ENCODE data around the gene RAB28. TPM values are rescaled to one million over a fixed set of nuclear protein-coding genes. Genes with fewer than 3 reads are reported as not detected.
A peak's percentile ranks its signal among the peaks of the same experiment; 100 is the strongest.

The RAB28 gene
- total RNA-seq, 8 experiments from 2014 or later: 16.8 to 40.9 (median 26.0) TPM

GRCh38 chr4:13344216-13344615 lies 139.9 kb downstream of the RAB28 start:
- ATAC-seq (replicated peaks in 6 of 8): peak in 5 of 8 experiments; percentile 21 to 96 (median 59)
- WGBS, 10 experiments: 23 to 84% (median 69%) methylated on average over 1 to 2 of the region's 2 CpGs; no CpG with 5 or more reads in 1 of the 10 experiments
- Histone ChIP-seq H3K4me1 (replicated peaks in 1 of 2) (peaks cover 0 to 7% of the 10 kb centered on the region in 2 donors), H3K4me3 (no peak overlapping the region), H3K27ac (no peak overlapping the region)
- in situ Hi-C loops (cut with MboI; ENCODE audit: low pct_unique_long_range_greater_than_20kb in 2 of 9, low sequenced_read_pairs in 9 of 9, unreplicated experiment in 9 of 9): no loop called here

DNA sequence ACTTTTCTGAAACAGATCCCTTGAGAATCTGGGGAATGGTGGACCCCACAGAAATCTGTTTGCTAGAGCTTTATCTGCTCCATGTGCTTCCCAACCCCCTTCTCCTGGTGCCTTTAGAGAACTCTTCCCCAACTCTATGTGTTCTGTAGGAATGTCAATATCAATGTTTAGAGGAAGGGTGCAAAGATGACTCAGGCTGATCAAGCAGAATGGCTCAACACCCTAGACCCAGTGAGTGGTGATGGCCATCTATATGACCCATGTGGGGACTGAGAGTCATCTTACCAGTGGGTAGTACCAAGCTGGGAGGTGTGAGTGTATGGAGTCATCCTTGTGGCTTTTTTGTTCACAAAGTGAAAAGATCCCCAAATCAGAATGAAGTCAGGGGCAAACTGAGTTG lies 143.5 kb downstream of the RAB28 start:
- H3K4me1 ChIP-seq (replicated peaks in 1 of 2): peaks cover 0 to 7% of the 10 kb centered on the region in 2 donors
- in situ Hi-C loops (cut with MboI; ENCODE audit: low pct_unique_long_range_greater_than_20kb in 2 of 9, low sequenced_read_pairs in 9 of 9, unreplicated experiment in 9 of 9): no loop called here
- ATAC-seq (replicated peaks in 6 of 8): no peak
- no peak overlapping the region for H3K27ac ChIP-seq
- H3K4me3 ChIP-seq: no peak overlapping the region

DNA sequence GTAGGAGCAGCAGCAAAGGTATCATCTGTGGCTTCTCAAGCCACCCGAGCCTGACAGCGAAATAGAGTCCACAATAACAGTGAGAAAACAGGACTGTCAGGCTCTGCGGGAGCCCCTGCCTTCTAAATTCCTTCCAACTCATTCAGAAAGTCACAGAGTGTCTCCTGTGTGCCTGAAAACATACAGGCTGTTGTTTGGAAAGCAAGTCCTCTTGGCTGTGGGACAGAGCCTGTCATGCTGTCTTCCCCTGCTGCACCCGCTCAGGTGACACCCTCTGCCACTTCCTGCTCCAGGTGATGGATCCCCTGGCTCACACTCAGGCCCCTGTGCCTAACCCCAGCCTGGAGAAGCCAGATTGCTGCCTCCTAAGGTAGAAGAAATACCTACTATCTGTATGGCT lies 152.3 kb downstream of the RAB28 start:
- H3K4me3 ChIP-seq: no peak overlapping the region
- in situ Hi-C loops (cut with MboI; ENCODE audit: low pct_unique_long_range_greater_than_20kb in 2 of 9, low sequenced_read_pairs in 9 of 9, unreplicated experiment in 9 of 9): no loop called here
- H3K27ac ChIP-seq: no peak overlapping the region
- WGBS, 10 experiments: 80 to 100% (median 91%) methylated on average over 1 to 3 of the region's 4 CpGs; no CpG with 5 or more reads in 2 of the 10 experiments
- H3K4me1 ChIP-seq (replicated peaks in 1 of 2): no peaks in the 10 kb centered on the region
- ATAC-seq (replicated peaks in 6 of 8): no peak

DNA sequence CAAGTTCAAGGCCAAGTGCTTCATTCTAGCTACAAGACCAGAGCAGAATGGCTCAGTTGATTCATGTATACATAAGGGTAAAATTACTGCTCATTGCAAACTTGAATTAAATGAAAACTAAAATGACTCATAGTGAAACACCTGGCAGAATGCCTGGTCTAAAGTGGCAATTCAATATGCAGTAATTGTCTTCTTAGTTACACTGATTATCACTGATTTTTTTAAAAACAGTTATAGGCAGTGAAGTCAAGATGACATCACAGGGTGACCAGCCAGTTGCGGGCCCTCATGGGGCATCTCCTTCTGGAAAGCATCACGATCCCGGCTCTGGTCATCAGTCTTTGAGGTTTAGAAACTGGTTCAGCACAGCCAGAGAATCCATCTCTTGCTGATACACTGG lies 154.2 kb downstream of the RAB28 start:
- Histone ChIP-seq H3K4me1 (replicated peaks in 1 of 2) (no peaks in the 10 kb centered on the region), H3K4me3 (no peak overlapping the region), H3K27ac (no peak overlapping the region)
- ATAC-seq (replicated peaks in 6 of 8): peak in 1 of 8 experiments; percentile 31
- WGBS, 10 experiments: 20 to 100% (median 100%) methylated on average over 1 to 3 of the region's 3 CpGs; no CpG with 5 or more reads in 2 of the 10 experiments
- in situ Hi-C loops (cut with MboI; ENCODE audit: low pct_unique_long_range_greater_than_20kb in 2 of 9, low sequenced_read_pairs in 9 of 9, unreplicated experiment in 9 of 9): no loop called here

DNA sequence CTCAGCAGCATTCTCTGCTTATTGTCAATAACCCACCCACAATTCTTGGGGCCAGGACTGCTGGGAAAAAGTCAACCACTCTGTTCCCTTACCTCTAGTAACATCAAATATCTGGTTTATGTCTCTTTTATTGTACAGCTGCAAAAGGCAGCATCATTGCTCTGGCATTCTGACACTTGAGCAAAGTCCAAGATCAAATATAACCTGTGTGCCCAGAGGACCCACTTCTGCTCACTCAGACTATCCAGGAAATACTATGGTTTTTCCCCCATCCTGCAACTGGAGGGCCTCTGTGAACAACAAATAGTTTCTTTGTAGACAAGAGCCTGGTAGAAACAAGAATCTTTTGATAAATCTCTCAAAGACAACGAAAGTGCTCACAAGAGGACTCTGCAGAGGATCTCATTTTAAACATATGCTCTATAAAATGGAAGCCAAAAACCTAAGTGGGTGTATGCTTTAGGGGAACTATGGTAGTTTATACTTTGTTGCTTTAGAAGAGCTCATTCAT lies 154.7 kb downstream of the RAB28 start:
- in situ Hi-C loops (cut with MboI; ENCODE audit: low pct_unique_long_range_greater_than_20kb in 2 of 9, low sequenced_read_pairs in 9 of 9, unreplicated experiment in 9 of 9): no loop called here
- no peak for ATAC-seq (replicated peaks in 6 of 8)
- 64 to 86% (median 83%) methylated on average over 1 of the region's 1 CpG; no CpG with 5 or more reads in 7 of the 10 experiments for WGBS, 10 experiments
- Histone ChIP-seq H3K4me3 (no peak overlapping the region), H3K4me1 (replicated peaks in 1 of 2) (no peaks in the 10 kb centered on the region), H3K27ac (no peak overlapping the region)

GRCh38 chr4:13328591-13328990 lies 155.5 kb downstream of the RAB28 start:
- no peak for ATAC-seq (replicated peaks in 6 of 8)
- in situ Hi-C loops (cut with MboI; ENCODE audit: low pct_unique_long_range_greater_than_20kb in 2 of 9, low sequenced_read_pairs in 9 of 9, unreplicated experiment in 9 of 9): no loop called here
- no peak overlapping the region for H3K4me3 ChIP-seq
- no peaks in the 10 kb centered on the region for H3K4me1 ChIP-seq (replicated peaks in 1 of 2)
- WGBS, 10 experiments: 60 to 100% (median 88%) methylated on average over 1 to 2 of the region's 2 CpGs; no CpG with 5 or more reads in 3 of the 10 experiments
- no peak overlapping the region for H3K27ac ChIP-seq

- Histone ChIP-seq H3K27ac (no peak overlapping the region), H3K4me3 (no peak overlapping the region), H3K4me1 (replicated peaks in 1 of 2) (no peaks in the 10 kb centered on the region)
- no peak for ATAC-seq (replicated peaks in 6 of 8)
- 11 to 100% (median 84%) methylated on average over 1 to 3 of the region's 3 CpGs; no CpG with 5 or more reads in 1 of the 10 experiments for WGBS, 10 experiments
- in situ Hi-C loops (cut with MboI; ENCODE audit: low pct_unique_long_range_greater_than_20kb in 2 of 9, low sequenced_read_pairs in 9 of 9, unreplicated experiment in 9 of 9): no loop called here
Measured at GRCh38 chr4:13327991-13328390, 156.1 kb downstream of the RAB28 start.

DNA sequence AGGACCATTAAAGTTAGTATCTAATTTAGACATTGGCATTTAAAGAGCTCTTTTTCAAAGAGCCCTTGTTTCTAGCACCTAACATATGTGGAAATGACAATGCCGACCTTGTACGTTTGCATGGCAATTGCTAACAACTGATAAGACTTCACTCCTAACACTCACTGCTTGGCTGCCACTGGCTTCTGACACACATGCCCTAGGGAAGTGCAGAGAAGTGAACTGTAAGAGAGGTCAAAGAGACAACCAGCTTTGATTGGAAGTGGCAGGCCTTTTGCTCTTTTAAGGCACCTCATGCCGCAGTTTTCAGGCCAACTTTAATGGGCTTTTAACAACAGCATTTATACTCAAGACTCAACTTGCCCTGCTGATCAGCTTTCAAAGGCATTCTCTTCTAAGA lies 158.4 kb downstream of the RAB28 start:
- H3K27ac ChIP-seq: no peak overlapping the region
- 59 to 100% (median 91%) methylated on average over 1 to 3 of the region's 3 CpGs for WGBS, 10 experiments
- H3K4me3 ChIP-seq: no peak overlapping the region
- in situ Hi-C loops (cut with MboI; ENCODE audit: low pct_unique_long_range_greater_than_20kb in 2 of 9, low sequenced_read_pairs in 9 of 9, unreplicated experiment in 9 of 9): no loop called here
- H3K4me1 ChIP-seq (replicated peaks in 1 of 2): no peaks in the 10 kb centered on the region
- no peak for ATAC-seq (replicated peaks in 6 of 8)

- 71 to 100% (median 87%) methylated on average over 1 to 3 of the region's 3 CpGs; no CpG with 5 or more reads in 2 of the 10 experiments for WGBS, 10 experiments
- Histone ChIP-seq H3K27ac (no peak overlapping the region), H3K4me1 (replicated peaks in 1 of 2) (no peaks in the 10 kb centered on the region), H3K4me3 (no peak overlapping the region)
- in situ Hi-C loops (cut with MboI; ENCODE audit: low pct_unique_long_range_greater_than_20kb in 2 of 9, low sequenced_read_pairs in 9 of 9, unreplicated experiment in 9 of 9): no loop called here
- ATAC-seq (replicated peaks in 6 of 8): no peak
Measured at GRCh38 chr4:13323921-13324320, 160.2 kb downstream of the RAB28 start.

GRCh38 chr4:13322681-13323101 lies 161.4 kb downstream of the RAB28 start:
- in situ Hi-C loops (cut with MboI; ENCODE audit: low pct_unique_long_range_greater_than_20kb in 2 of 9, low sequenced_read_pairs in 9 of 9, unreplicated experiment in 9 of 9): no loop called here

More at GRCh38 chr4:13322681-13323101, 161.4 kb downstream of the RAB28 start:
- H3K27ac ChIP-seq: no peak overlapping the region
- no peaks in the 10 kb centered on the region for H3K4me1 ChIP-seq (replicated peaks in 1 of 2)
- peak in 2 of 8 experiments; percentile 89 to 95 for ATAC-seq (replicated peaks in 6 of 8)
- no peak overlapping the region for H3K4me3 ChIP-seq

Other genes starting within 250 kb of the RAB28 start
- gene NKX3-2, start 60.2 kb upstream of the RAB28 start, total RNA-seq: 10 to 100 TPM in 1 of 8 experiments, 1 to 10 TPM in 4, under 1 TPM in 3; 0.43 to 24.3 (median 1.0) TPM
- gene BOD1L1, start 143.4 kb upstream of the RAB28 start, total RNA-seq: 100 to 1,000 TPM in 1 of 8 experiments, 10 to 100 TPM in 7; 32.6 to 157 (median 49.6) TPM

Data from motor neuron (in vitro differentiated cells).